A549 (cell line): ENCODE data around the gene SORCS1. TPM values are rescaled to one million over a fixed set of nuclear protein-coding genes. Genes with fewer than 3 reads are reported as not detected.

Source experiments
- ATAC-seq, 2 experiments: fragments of 200-7000 bp in 1 of 2; fragments of >200 bp in 1 of 2; cut with Nextera tagmentation in 1 of 2; cut with Tn5 transposase in 1 of 2; 3 replicates each; pipeline versions ENCODE4 v1.8.0 to v1.9.1; 2018 to 2020; ENCODE audit warnings: mild to moderate bottlenecking in 1 of 2, moderate library complexity in 1 of 2
- CTCF ChIA-PET: fragments of 300-600 bp; sonication (Branson Sonifier 250); formaldehyde crosslinking; extraction: SDS; loops from one replicate; lab custom pipeline; 2021; ENCODE audit warnings: antibody characterized with exemption, inconsistent platforms; lab: Yijun Ruan, JAX
- POLR2A ChIA-PET: fragments of 350-600 bp; formaldehyde crosslinking; extraction: SDS; loops from one replicate; lab custom pipeline; 2021; ENCODE audit warnings: antibody characterized with exemption, inconsistent platforms; lab: Yijun Ruan, JAX
- DNase-seq, 2 experiments: peaks; one replicate each; pipeline versions ENCODE4 v3.0.0 to v3.0.0-alpha.2; 2011 to 2016; ENCODE audit warnings: low read depth in 1 of 2, low spot score in 1 of 2
- FAIRE-seq: peaks from 2 replicates; lab custom pipeline; 2011; peaks lifted over from hg19 to GRCh38; lab: Jason Lieb, UNC
- H3K27ac ChIP-seq, 2 experiments: fragments of >200 bp; sonication (Bioruptor Twin); formaldehyde crosslinking; 3 replicates each; pipeline ENCODE4 v1.5.1; 2016 to 2017
- H3K4me1 ChIP-seq: fragments of >200 bp; sonication (Bioruptor Twin); formaldehyde crosslinking; 3 replicates; pipeline ENCODE4 v1.6.1; 2016
- H3K4me2 ChIP-seq: fragments of >200 bp; sonication (Bioruptor Twin); formaldehyde crosslinking; 3 replicates; pipeline ENCODE4 v1.6.1; 2016
- H3K4me3 ChIP-seq: fragments of >200 bp; sonication (Bioruptor Twin); formaldehyde crosslinking; 3 replicates; pipeline ENCODE4 v1.5.1; 2016
- H3K9me3 ChIP-seq: fragments of >200 bp; sonication (Bioruptor Twin); formaldehyde crosslinking; 3 replicates; pipeline ENCODE4 v1.6.1; 2016
- CEBPB ChIP-seq, 2 experiments: fragments of >200 bp in 1 of 2; sonication (Bioruptor Twin) in 1 of 2; formaldehyde crosslinking in 1 of 2; IDR thresholded peaks; 2 replicates each; pipeline ENCODE4 v1.6.1; 2012 to 2016
- CHD2 ChIP-seq: fragments of 150-350 bp; IDR thresholded peaks from 2 replicates; pipeline ENCODE4 v1.6.1; 2014; ENCODE audit warnings: low read length; ENCODE audit not compliant: partially characterized antibody
- EHF ChIP-seq: fragments of 250-450 bp; sonication (Bioruptor Pico); IDR thresholded peaks from 2 replicates; pipeline ENCODE4 v1.5.0; 2020; ENCODE audit warnings: mild to moderate bottlenecking
- EHMT2 ChIP-seq: fragments of 200-600 bp; sonication (generic); IDR thresholded peaks from 2 replicates; pipeline ENCODE4 v1.6.1; 2016; ENCODE audit warnings: antibody characterized with exemption, low read depth, mild to moderate bottlenecking, moderate library complexity
- FOXS1 ChIP-seq: fragments of 250-450 bp; sonication (Bioruptor Pico); IDR thresholded peaks from 2 replicates; pipeline ENCODE4 v1.5.0; 2020; ENCODE audit warnings: mild to moderate bottlenecking, moderate library complexity
- GATA3 ChIP-seq: IDR thresholded peaks from 2 replicates; pipeline ENCODE4 v1.6.1; 2012; ENCODE audit warnings: borderline replicate concordance
- HDAC2 ChIP-seq: fragments of 200-600 bp; sonication (generic); IDR thresholded peaks from 2 replicates; pipeline ENCODE4 v1.6.1; 2016
- HMGXB4 ChIP-seq: fragments of 250-450 bp; sonication (Bioruptor Pico); IDR thresholded peaks from 2 replicates; pipeline ENCODE4 v1.5.0; 2021; ENCODE audit warnings: mild to moderate bottlenecking, moderate library complexity, borderline replicate concordance
- NFE2L2 ChIP-seq: fragments of 150-350 bp; conservative IDR thresholded peaks from 2 replicates; pipeline ENCODE4 v1.6.1; 2014; ENCODE audit warnings: low read length
- NPAS2 ChIP-seq: fragments of 250-450 bp; sonication (Bioruptor Pico); IDR thresholded peaks from 2 replicates; pipeline ENCODE4 v1.8.0; 2022; ENCODE audit warnings: mild to moderate bottlenecking, moderate library complexity, borderline replicate concordance
- NR3C1 ChIP-seq: fragments of >200 bp; sonication (Bioruptor Twin); formaldehyde crosslinking; IDR thresholded peaks from 3 replicates; pipeline ENCODE4 v1.6.1; 2017
- PBX3 ChIP-seq: IDR thresholded peaks from 2 replicates; pipeline ENCODE4 v1.6.1; 2012
- POLR2A ChIP-seq: IDR thresholded peaks from 2 replicates; pipeline ENCODE4 v1.6.1; 2012; ENCODE audit warnings: mild to moderate bottlenecking, low read length
- POLR2AphosphoS2 ChIP-seq: conservative IDR thresholded peaks from 2 replicates; pipeline ENCODE4 v1.6.1; 2012; ENCODE audit warnings: low read length, improper control_type of control experiment, inconsistent platforms
- RAD21 ChIP-seq, 2 experiments: fragments of >200 bp in 1 of 2; sonication (Bioruptor Twin) in 1 of 2; formaldehyde crosslinking in 1 of 2; IDR thresholded peaks in 1 of 2; conservative IDR thresholded peaks in 1 of 2; 2 replicates in 1 of 2; 3 replicates in 1 of 2; pipeline ENCODE4 v1.6.1; 2012 to 2018; ENCODE audit warnings: inconsistent platforms in 1 of 2
- SMC3 ChIP-seq: fragments of >200 bp; sonication (Bioruptor Twin); formaldehyde crosslinking; IDR thresholded peaks from 3 replicates; pipeline ENCODE4 v1.6.1; 2018; ENCODE audit warnings: inconsistent platforms
- SREBF2 ChIP-seq: fragments of 450-650 bp; IDR thresholded peaks from 2 replicates; pipeline ENCODE4 v1.6.1; 2014; ENCODE audit warnings: mild to moderate bottlenecking, moderate library complexity
- TP53 ChIP-seq: fragments of 250-450 bp; sonication (Bioruptor Pico); IDR thresholded peaks from 2 replicates; pipeline ENCODE4 v1.5.0; 2021; ENCODE audit warnings: mild to moderate bottlenecking, moderate library complexity
- ZSCAN20 ChIP-seq: fragments of 250-450 bp; sonication (Bioruptor Pico); IDR thresholded peaks from 2 replicates; pipeline ENCODE4 v1.8.0; 2022; ENCODE audit warnings: mild to moderate bottlenecking, moderate library complexity
- WGBS: methylation state at CpG from one replicate; pipeline ENCODE4 v1.1.6; 2017; ENCODE audit errors: missing lambda C conversion rate; 5-methylcytosine and 5-hydroxymethylcytosine counted together
- polyA plus RNA-seq, 4 experiments: library from polyadenylated mRNA; depleted of rRNA in 3 of 4; stranded (reverse); fragments of >200 nt; fragmentation: RNase III in 1 of 4; extraction: RNeasy Plus Mini Kit Qiagen cat#74134 plus additional on column Dnase treatment in 1 of 4; gene quantifications; 2 replicates in 3 of 4; 3 replicates in 1 of 4; pipeline ENCODE4 v1.2.3, GENCODE V29; 2011 to 2017
- TF ChIP-seq, protein P1 (sequence below): fragments of >200 bp; sonication (Bioruptor Twin); formaldehyde crosslinking; IDR thresholded peaks from 3 replicates; pipeline ENCODE4 v1.6.1; 2016
- TF ChIP-seq, protein P2 (sequence below): IDR thresholded peaks from 2 replicates; pipeline ENCODE4 v1.6.1; 2012; ENCODE audit warnings: low read depth, borderline replicate concordance
- TF ChIP-seq, protein P3 (sequence below): fragments of 250-450 bp; sonication (Bioruptor Pico); IDR thresholded peaks from 2 replicates; pipeline ENCODE4 v1.5.0; 2020; ENCODE audit warnings: low read depth, mild to moderate bottlenecking, moderate library complexity
- TF ChIP-seq, protein P4 (sequence below): fragments of 150-350 bp; IDR thresholded peaks from 2 replicates; pipeline ENCODE4 v1.6.1; 2014; ENCODE audit warnings: low read depth, mild to moderate bottlenecking, low read length

Gene SORCS1
- polyA plus RNA-seq, 2 of the 4 experiments (the other 2 are of a cell fraction): not detected

DNA sequence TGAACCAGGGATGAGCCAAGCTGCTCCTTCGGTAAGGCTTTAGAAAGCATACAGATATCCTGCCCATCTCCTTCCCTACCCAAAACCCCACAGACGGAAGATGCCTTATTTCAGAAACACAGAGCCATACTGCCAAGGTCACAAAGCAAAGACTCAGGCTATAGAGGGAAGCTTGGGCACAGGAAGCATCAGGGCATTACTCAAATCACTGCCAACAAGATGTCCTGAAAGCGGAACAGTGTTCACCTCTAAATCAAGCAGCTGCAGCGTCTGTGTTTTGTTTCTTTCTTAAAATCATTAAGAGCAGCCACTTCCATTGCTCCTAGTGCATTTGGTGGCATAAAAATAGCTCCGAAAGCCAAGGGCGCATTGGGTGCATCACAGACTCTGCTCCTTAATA lies 307.3 kb downstream of the SORCS1 start:
- ATAC-seq (no peak), DNase-seq (no peak), FAIRE-seq (no peak)
- 21% methylated on average over 6 of the region's 6 CpGs for WGBS
- Histone ChIP-seq H3K4me2 (no peak overlapping the region), H3K27ac (no peak overlapping the region), H3K4me1 (no peaks in the 10 kb centered on the region), H3K9me3 (no peaks in the 10 kb centered on the region), H3K4me3 (no peak overlapping the region)
- TF ChIP-seq NFE2L2: no peak
- TF ChIP-seq, protein P1, sequence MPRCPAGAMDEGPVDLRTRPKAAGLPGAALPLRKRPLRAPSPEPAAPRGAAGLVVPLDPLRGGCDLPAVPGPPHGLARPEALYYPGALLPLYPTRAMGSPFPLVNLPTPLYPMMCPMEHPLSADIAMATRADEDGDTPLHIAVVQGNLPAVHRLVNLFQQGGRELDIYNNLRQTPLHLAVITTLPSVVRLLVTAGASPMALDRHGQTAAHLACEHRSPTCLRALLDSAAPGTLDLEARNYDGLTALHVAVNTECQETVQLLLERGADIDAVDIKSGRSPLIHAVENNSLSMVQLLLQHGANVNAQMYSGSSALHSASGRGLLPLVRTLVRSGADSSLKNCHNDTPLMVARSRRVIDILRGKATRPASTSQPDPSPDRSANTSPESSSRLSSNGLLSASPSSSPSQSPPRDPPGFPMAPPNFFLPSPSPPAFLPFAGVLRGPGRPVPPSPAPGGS: no peak
- no peak for TF ChIP-seq HMGXB4 (CRISPR knock-in tag)
- TF ChIP-seq HDAC2: no peak
- no peak for TF ChIP-seq NR3C1
- ChIA-PET POLR2A (no interaction called here), CTCF (no interaction called here)

DNA sequence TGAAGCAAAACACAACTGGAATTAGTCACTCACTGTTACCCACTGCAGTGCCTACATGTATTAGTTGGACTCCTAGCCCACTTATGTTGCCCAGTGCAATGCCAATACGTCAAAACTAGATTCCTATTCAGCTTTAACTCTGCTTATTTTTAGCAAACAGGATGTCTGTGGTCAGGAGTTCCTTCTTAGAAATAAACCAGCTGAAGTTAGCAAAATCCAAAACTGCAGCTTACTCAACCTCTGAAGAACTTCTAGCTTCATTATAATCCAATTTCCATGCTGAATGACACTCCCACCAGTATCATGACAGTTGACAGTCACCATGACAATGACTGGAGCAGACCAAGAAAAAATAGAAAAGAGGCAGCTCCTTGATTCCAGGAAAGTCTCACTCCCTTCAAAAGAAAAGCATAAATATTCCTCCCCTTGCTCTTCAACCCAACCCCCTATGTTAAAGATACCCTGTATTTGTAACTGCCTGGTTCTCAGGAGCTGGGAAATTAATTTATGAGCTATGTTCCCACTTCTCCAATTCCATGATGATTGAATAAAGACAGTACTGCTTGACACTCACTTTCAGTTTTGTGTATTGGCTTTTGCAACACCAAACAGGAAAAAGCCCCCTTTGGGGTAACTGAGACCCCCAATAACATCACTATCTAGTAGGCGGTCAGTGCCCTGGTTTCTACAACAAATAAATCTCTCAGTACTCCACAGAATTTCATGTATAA lies 327.4 kb downstream of the SORCS1 start:
- CTCF ChIA-PET: interaction anchor here (1.0 kb wide), 1 partner anchor 78 kb away, joined by 3 read pairs; no protein-coding TSS in a partner anchor
- no peak overlapping the region for H3K4me2 ChIP-seq
- no peak overlapping the region for H3K27ac ChIP-seq
- ATAC-seq (no peak), FAIRE-seq (no peak), DNase-seq (no peak)
- no peak overlapping the region for H3K4me3 ChIP-seq
- no peak for TF ChIP-seq RAD21 (conservative IDR thresholded peaks at IDR 0.05 in 1 of 2, IDR thresholded peaks at IDR 0.05 in 1 of 2)
- TF ChIP-seq SMC3: no peak
- TF ChIP-seq, protein P2, sequence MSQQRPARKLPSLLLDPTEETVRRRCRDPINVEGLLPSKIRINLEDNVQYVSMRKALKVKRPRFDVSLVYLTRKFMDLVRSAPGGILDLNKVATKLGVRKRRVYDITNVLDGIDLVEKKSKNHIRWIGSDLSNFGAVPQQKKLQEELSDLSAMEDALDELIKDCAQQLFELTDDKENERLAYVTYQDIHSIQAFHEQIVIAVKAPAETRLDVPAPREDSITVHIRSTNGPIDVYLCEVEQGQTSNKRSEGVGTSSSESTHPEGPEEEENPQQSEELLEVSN: no peak
- no peak for TF ChIP-seq EHMT2
- no peak for TF ChIP-seq POLR2A
- TF ChIP-seq ZSCAN20 (CRISPR knock-in tag): no peak
- TF ChIP-seq PBX3: no peak
- TF ChIP-seq POLR2AphosphoS2: no peak
- TF ChIP-seq FOXS1 (CRISPR knock-in tag): no peak
- TF ChIP-seq EHF: no peak
- no peak for TF ChIP-seq CHD2
- TF ChIP-seq SREBF2: no peak
- TF ChIP-seq, protein P3, sequence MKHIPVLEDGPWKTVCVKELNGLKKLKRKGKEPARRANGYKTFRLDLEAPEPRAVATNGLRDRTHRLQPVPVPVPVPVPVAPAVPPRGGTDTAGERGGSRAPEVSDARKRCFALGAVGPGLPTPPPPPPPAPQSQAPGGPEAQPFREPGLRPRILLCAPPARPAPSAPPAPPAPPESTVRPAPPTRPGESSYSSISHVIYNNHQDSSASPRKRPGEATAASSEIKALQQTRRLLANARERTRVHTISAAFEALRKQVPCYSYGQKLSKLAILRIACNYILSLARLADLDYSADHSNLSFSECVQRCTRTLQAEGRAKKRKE (CRISPR knock-in tag): no peak
- TF ChIP-seq, protein P4, sequence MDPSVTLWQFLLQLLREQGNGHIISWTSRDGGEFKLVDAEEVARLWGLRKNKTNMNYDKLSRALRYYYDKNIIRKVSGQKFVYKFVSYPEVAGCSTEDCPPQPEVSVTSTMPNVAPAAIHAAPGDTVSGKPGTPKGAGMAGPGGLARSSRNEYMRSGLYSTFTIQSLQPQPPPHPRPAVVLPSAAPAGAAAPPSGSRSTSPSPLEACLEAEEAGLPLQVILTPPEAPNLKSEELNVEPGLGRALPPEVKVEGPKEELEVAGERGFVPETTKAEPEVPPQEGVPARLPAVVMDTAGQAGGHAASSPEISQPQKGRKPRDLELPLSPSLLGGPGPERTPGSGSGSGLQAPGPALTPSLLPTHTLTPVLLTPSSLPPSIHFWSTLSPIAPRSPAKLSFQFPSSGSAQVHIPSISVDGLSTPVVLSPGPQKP: no peak
- TF ChIP-seq GATA3: no peak
- no peak for TF ChIP-seq TP53 (CRISPR knock-in tag)
- TF ChIP-seq CEBPB (IDR thresholded peaks at IDR 0.05): no peak
- no peak for TF ChIP-seq NPAS2 (CRISPR knock-in tag)
- POLR2A ChIA-PET: no interaction called here
- no peaks in the 10 kb centered on the region for H3K9me3 ChIP-seq
- WGBS: 11% methylated on average over 2 of the region's 2 CpGs
- no peaks in the 10 kb centered on the region for H3K4me1 ChIP-seq
